Nephron (organoid): ENCODE measurements around the gene C1orf53.
"Not testable (repeated sequence)": the region's sequence is repeated elsewhere in the genome, so short reads cannot be mapped to it uniquely, and the experiment has no call there.

Experiments used
- H3K27ac Mint-ChIP-seq, 3 experiments: 2 replicates each; pipeline ENCODE4 v1.8.0; 2020; ENCODE audit warnings: mixed read lengths in 3 of 3, mild to moderate bottlenecking in 2 of 3, moderate library complexity in 1 of 3
- H3K27me3 Mint-ChIP-seq: 2 replicates; pipeline ENCODE4 v1.8.0; 2021; ENCODE audit warnings: low read depth, mild to moderate bottlenecking, moderate library complexity, mixed read lengths
- H3K36me3 Mint-ChIP-seq: 2 replicates; pipeline ENCODE4 v1.8.0; 2020; ENCODE audit warnings: low read depth, mixed read lengths
- H3K4me1 Mint-ChIP-seq: 2 replicates; pipeline ENCODE4 v1.8.0; 2020; ENCODE audit warnings: mixed read lengths
- H3K4me3 Mint-ChIP-seq, 3 experiments: 2 replicates each; pipeline ENCODE4 v1.8.0; 2020; ENCODE audit warnings: mild to moderate bottlenecking in 3 of 3, mixed read lengths in 3 of 3, moderate library complexity in 2 of 3
- H3K9me3 Mint-ChIP-seq: 2 replicates; pipeline ENCODE4 v1.8.0; 2020; ENCODE audit warnings: mixed read lengths
- TF ChIP-seq, protein P1 (sequence below), 3 experiments: fragments of 200-600 bp; sonication (generic); IDR thresholded peaks; one replicate each; pipeline ENCODE4 v1.5.0; 2021; ENCODE audit warnings: antibody characterized with exemption in 3 of 3; ENCODE audit not compliant: unreplicated experiment in 3 of 3

C1orf53 gene

GRCh38 chr1:197928849-197929336, 26.5 kb downstream of the C1orf53 start:
- Mint-ChIP-seq H3K27me3 (peaks cover 95% of the 10 kb centered on the region), H3K36me3 (no peaks in the 10 kb centered on the region), H3K4me3 (peak overlapping the region; percentile 41 to 79 (median 61)), H3K4me1 (no peaks in the 10 kb centered on the region), H3K27ac (no peak overlapping the region), H3K9me3 (no peaks in the 10 kb centered on the region)
- TF ChIP-seq, protein P1, sequence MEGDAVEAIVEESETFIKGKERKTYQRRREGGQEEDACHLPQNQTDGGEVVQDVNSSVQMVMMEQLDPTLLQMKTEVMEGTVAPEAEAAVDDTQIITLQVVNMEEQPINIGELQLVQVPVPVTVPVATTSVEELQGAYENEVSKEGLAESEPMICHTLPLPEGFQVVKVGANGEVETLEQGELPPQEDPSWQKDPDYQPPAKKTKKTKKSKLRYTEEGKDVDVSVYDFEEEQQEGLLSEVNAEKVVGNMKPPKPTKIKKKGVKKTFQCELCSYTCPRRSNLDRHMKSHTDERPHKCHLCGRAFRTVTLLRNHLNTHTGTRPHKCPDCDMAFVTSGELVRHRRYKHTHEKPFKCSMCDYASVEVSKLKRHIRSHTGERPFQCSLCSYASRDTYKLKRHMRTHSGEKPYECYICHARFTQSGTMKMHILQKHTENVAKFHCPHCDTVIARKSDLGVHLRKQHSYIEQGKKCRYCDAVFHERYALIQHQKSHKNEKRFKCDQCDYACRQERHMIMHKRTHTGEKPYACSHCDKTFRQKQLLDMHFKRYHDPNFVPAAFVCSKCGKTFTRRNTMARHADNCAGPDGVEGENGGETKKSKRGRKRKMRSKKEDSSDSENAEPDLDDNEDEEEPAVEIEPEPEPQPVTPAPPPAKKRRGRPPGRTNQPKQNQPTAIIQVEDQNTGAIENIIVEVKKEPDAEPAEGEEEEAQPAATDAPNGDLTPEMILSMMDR (IDR thresholded peaks at IDR 0.05; ENCODE audit: unreplicated experiment in 3 of 3), result no peak

- no peaks in the 10 kb centered on the region for H3K36me3 Mint-ChIP-seq
- peaks cover 78% of the 10 kb centered on the region for H3K27me3 Mint-ChIP-seq
- TF ChIP-seq, protein P1 (IDR thresholded peaks at IDR 0.05; ENCODE audit: unreplicated experiment in 3 of 3), result no peak
- no peaks in the 10 kb centered on the region for H3K4me1 Mint-ChIP-seq
- no peak overlapping the region for H3K27ac Mint-ChIP-seq
- H3K4me3 Mint-ChIP-seq, result no peak overlapping the region
- H3K9me3 Mint-ChIP-seq, result no peaks in the 10 kb centered on the region
These were observed 30.6 kb downstream of the C1orf53 start for GRCh38 chr1:197933016-197933415.

- Mint-ChIP-seq H3K27ac (no peak overlapping the region), H3K9me3 (no peaks in the 10 kb centered on the region), H3K4me3 (no peak overlapping the region), H3K4me1 (no peaks in the 10 kb centered on the region), H3K27me3 (peaks cover 78% of the 10 kb centered on the region), H3K36me3 (no peaks in the 10 kb centered on the region)
- TF ChIP-seq, protein P1 (IDR thresholded peaks at IDR 0.05; ENCODE audit: unreplicated experiment in 3 of 3), result no peak
These were observed 31.2 kb downstream of the C1orf53 start for GRCh38 chr1:197933647-197934046.

DNA sequence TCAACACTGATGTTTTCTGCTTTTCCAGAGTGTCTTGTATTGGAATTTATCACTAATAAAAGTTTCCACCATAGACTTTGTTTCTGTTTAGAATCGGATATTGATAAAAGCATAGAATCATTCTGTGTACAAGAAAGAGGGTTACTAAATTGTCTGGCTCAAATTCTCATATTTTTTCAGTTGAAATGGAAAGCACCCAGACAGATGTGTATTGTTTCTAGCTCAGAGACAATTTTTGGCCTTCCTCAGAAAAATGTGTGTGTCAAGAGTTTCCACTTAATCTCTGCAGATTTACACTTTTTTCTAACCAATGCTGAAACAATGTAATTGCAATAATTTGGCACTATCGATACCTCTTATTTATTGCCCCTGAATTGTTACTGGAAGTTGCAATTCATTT, 35.0 kb downstream of the C1orf53 start:
- H3K9me3 Mint-ChIP-seq, result no peaks in the 10 kb centered on the region
- TF ChIP-seq, protein P1 (IDR thresholded peaks at IDR 0.05; ENCODE audit: unreplicated experiment in 3 of 3), result no peak
- H3K27ac Mint-ChIP-seq, result no peak overlapping the region
- H3K4me3 Mint-ChIP-seq, result no peak overlapping the region
- no peaks in the 10 kb centered on the region for H3K4me1 Mint-ChIP-seq
- H3K36me3 Mint-ChIP-seq, result no peaks in the 10 kb centered on the region
- peaks cover 46% of the 10 kb centered on the region for H3K27me3 Mint-ChIP-seq

GRCh38 chr1:197937892-197938291, 35.5 kb downstream of the C1orf53 start:
- peaks cover 41% of the 10 kb centered on the region for H3K27me3 Mint-ChIP-seq
- H3K9me3 Mint-ChIP-seq, result no peaks in the 10 kb centered on the region

DNA sequence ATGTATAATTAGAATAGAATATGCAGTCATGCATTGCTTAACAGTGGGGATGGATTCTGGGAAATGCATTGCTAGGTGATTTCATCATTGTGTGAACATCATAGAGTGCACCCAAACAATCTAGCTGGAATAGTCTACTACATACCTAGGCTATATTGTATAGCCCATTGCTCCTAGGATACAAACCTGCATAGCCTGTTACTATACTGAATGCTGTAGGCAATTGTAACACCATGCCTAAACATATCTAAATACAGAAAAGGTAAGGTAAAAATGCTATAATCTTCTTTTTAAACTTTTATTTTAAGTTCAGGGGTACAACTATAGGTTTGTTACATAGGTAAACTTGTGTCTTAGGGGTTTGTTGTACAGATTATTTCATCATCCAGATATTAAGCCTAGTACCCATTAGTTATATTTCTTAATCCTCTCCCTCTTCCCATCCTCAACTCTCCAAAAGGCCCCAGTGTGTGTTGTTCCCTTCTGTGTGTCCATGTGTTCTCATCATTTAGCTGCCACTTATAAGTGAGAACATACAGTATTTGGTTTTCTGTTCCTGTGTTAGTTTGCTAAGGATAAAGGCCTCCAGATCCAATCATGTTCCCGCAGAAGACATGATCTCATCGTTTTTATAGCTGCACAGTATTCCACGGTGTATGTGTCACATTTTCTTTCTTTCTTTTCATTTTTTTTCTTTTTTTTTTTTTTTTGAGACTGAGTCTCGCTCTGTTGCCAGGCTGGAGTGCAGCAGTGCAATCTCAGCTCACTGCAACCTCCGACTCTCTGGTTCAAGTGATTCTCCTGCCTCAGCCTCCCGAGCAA, 36.9 kb downstream of the C1orf53 start:
- H3K9me3 Mint-ChIP-seq, H3K4me1 Mint-ChIP-seq, H3K4me3 Mint-ChIP-seq, H3K27ac Mint-ChIP-seq, H3K36me3 Mint-ChIP-seq: not testable (repeated sequence)
- peaks cover 29% of the 10 kb centered on the region for H3K27me3 Mint-ChIP-seq

More at GRCh38 chr1:197937892-197938291, 35.5 kb downstream of the C1orf53 start:
- TF ChIP-seq, protein P1 (IDR thresholded peaks at IDR 0.05; ENCODE audit: unreplicated experiment in 3 of 3), result no peak
- H3K4me3 Mint-ChIP-seq, result no peak overlapping the region
- no peaks in the 10 kb centered on the region for H3K4me1 Mint-ChIP-seq
- no peak overlapping the region for H3K27ac Mint-ChIP-seq
- H3K36me3 Mint-ChIP-seq, result no peaks in the 10 kb centered on the region
